Measurements from ENCODE around the gene TMEM156.

Gene TMEM156

DNA sequence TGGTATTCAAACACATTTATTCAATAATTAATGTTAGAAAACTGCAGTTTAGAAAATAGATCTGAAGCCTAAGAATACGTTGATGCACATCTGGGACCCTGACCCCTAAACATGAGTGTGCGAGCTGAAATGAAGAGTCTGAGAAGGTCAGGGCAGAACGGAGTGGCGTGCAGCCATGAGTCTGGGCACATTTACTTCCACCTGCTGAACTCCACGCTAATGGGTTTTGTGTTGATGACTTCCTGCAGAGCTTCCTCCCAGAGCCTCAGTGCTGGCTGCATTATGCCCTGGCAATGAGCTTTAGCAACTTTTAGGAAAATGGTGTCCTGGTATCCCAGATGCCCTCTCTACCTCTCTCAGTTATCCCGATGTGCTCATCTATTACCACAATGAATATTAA, 111.5 kb downstream of the TMEM156 start:
- no peak for FAIRE-seq

- FAIRE-seq = no peak
Observed at GRCh38 chr4:38920186-38920585, 112.0 kb downstream of the TMEM156 start.

- FAIRE-seq = no peak
Observed at GRCh38 chr4:38919494-38919893, 112.7 kb downstream of the TMEM156 start.

- FAIRE-seq = no peak
Observed at GRCh38 chr4:38917481-38918025, 114.7 kb downstream of the TMEM156 start.

All from A204.1 (cell line).